HG02642 (cell line): ENCODE results near the gene TNRC6B.

Source experiments
- ATAC-seq: cut with Tn5 transposase; IDR thresholded peaks from one replicate; pipeline ENCODE4 v1.9.1; 2021; ENCODE audit warnings: mild to moderate bottlenecking; ENCODE audit not compliant: unreplicated experiment, poor library complexity

Gene TNRC6B

GRCh38 chr22:40313007-40313406 is 135.3 kb downstream of the TNRC6B start:
- no peak for ATAC-seq

GRCh38 chr22:40314041-40314440 is 136.3 kb downstream of the TNRC6B start:
- no peak for ATAC-seq

DNA sequence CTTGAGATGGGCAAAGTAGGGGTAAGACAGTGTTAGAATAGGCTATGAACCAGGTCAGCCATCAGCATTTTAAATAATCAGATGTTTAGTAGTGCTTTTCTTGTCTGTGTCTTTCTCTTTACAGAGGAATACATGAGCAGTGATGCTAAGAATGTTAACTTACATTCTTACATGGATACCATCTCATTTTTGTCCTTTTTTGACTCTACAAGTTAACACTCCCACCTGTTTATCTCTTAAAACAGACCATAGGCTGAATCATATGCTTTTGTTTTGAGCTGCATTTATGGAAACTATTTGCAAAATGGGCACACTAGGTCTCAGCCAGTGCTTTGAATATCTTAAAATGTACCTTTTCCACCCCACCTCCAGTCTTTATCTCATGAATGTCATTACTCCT is 143.0 kb downstream of the TNRC6B start:
- no peak for ATAC-seq

GRCh38 chr22:40322021-40322420 is 144.3 kb downstream of the TNRC6B start:
- no peak for ATAC-seq

- no peak for ATAC-seq
Observed at GRCh38 chr22:40322818-40323447, 145.2 kb downstream of the TNRC6B start.

DNA sequence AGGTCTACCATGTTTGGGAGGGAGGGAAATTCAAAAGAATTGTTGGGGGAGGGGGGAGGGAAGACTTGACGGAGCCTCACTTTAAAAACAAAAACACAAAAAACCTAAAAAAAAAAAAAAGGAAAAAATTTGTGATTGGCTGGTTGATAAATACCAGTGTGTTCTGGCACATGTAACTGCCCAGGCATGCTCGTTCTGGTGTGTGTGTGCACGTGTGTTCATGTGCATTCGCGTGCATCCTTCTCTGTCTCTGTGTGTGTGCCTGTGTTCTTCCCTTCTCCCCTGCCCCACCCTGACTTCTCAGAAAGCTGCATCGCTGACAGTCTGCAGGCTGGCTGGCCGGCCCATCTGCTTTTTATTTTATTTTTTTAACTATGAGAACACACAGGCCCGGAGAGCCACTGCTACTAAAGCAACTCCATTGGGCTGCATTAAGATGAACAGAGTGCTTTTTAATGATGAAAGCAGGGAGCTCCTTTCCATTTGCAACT is 146.0 kb downstream of the TNRC6B start:
- no peak for ATAC-seq

- no peak for ATAC-seq
Observed at GRCh38 chr22:40324468-40325305, 147.0 kb downstream of the TNRC6B start.

GRCh38 chr22:40325315-40325714 is 147.6 kb downstream of the TNRC6B start:
- ATAC-seq: no peak

DNA sequence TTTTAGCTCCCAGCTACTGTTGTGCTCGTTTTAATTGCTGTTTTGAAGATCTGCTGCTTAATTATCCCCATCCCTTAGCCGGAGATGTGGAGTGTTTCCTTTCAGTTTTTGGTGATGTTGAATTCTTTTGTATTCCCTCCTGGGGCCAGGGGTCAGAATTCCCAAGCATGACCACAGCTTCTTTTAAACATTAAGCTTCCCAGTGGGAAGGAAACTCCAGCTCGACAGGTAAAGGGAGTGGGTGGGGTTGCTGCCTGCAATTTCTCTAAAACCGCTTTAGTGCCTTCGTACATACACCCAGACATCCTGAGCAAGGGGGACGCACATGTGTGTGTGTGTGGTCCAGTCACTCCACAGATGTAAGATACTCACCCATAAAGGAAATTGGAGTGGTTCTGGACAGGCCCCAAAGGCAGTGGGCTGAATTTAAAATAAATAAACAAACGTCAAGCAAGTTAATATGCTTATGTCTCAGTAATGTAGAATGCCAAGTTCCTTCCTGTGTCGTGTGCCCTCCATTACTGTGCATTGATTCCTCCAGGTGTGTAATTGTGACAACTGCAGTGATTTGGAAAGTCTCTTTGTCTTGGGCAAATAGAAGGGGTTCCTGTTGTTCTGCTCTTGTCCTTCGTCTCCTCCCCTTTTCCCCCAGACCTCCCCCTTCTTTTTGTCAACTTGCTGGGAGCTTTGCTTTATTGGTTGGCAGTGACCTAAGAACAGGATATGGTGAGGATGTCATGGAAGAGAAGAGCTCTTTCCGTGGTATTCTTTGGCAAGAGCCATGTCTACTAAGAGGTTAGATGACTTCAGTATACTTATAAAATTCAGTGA is 149.4 kb downstream of the TNRC6B start:
- no peak for ATAC-seq

DNA sequence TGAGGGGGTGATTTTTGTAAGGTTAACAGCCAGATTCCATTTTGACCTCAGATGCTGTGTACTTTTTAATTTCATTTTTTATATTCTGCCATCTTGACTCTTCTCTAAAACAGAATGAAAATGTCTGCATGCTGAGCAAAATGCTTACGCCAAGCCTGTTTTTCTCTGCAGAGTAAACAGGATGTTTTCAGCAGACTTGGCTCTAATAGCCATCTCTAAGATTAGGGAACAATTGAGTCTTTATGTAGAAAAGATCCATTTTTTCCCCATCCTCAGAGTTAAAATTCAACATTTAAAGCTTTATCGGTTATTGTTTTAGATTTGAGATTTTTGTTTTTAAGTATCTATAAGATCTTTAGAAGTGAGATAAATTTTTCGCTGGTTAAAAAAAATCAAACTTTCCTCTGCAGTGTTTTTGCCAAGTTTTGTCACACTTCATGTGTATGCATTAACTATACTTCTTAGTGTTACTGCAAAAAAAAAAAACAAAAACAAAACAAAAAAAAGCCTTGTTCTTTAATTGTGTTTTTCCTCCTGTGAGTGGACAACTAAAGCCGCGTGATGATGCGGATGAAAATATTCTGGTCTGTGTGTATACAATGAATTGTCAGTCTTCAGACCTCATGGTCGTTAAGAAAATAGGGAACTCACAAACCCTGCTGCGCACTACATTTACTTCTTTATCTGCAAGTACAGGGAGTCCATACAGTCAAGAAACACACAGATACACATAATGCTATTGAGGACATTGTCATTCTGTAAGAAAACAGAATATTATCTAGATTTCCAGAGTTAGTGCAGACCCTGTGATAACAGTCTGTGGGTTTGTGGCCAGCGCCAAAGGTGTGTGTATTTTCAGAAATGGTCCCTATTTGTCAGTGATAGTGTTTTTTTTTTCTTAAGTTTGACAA is 151.1 kb downstream of the TNRC6B start:
- no peak for ATAC-seq

GRCh38 chr22:40329466-40329865 is 151.7 kb downstream of the TNRC6B start:
- ATAC-seq: no peak

DNA sequence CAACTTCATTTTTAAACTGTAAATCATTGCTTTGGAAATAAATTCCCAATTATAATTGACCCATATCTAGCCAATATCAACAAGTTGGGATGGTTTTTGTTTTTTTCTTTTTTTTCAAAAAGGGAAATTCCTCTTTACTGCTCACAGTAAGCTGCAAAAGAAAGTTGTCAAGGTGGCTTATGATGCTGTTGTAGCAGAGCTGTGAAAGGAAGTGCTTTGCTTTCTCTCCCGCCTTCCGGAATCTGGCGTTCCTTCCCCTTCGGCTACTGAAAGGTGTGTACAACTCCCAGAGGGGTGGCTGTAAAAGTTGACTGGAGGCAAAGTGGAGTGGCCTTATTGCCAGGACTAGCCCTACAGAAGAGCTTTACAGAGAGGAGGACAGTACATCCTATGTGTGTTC is 152.4 kb downstream of the TNRC6B start:
- ATAC-seq: no peak

DNA sequence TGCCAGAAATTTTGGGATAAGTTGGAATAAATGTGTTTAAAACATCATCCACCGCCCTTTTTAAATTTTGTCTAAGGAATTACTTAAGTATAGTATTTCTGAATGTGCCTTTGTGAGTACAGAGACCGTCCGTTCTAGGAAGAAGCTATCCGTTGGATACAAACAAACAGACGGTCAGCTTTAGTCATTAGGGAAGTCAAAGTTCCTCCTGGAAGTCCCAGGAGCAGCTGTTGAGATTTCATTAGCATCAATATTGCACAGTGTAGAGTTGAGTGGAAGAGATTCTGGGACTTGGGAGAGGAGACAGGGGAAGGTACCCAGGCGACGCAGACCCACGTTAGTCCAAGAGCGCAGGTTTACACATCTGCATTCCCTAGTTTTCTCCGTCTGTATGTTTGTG is 152.9 kb downstream of the TNRC6B start:
- no peak for ATAC-seq

DNA sequence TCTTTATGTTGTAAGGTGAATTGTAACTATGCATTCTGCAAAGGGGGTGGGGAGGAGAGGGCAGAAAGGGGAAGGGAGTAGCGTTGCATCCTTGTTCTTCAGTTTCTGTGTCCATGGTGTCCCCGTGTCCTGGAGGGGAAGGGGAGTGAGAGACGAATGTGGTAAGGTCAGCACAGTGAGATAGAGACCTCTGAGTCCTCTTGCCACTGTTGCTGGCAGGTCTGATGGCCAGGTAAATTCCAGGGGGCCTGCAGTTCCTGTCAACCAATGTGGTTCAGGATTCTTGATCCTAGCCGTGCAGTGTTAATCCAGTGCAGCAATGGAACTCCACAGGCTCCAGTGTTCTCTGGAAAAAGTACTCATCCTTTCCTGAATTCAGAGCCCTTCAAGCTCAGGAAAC is 154.0 kb downstream of the TNRC6B start:
- no peak for ATAC-seq

DNA sequence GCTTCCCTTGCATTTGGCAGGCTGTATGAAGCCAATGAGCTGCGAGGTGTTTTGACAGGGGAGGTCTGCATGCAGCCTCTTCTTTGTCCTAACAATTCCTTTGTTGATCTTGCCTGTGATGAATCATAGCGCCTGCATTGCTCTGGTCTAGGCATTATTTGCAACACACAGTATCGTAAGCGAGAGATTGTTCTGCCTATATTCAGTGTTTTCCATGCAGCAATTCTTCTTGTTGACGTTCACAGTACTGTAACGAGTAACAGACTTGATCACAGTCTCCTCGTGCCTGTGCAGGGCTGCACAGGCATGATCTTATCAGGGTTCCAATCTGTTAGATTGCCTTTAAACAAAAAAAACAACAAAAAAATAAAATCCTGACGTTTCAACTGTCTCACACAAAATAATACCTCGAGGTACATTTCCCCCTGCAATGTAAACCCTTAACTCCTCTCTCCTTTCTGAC is 154.6 kb downstream of the TNRC6B start:
- ATAC-seq: no peak

DNA sequence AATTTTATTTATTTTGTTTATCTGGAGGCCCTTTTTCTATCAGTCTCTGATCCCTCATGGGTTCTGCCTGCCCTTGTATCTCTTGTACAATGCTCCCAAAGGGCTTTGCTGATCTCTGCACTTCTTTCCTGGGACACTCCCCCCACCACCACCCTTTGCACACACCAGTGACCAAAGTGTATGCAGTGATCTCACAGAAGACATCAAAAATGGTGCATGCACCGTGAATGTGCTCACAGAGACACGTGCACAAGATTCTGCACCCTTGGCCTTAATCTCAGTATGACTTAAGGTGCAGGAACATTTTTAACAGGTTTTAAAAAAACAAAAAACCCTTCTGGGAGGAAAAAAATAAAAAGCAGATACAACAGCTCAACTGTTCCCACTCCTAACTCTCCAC is 156.3 kb downstream of the TNRC6B start:
- no peak for ATAC-seq

DNA sequence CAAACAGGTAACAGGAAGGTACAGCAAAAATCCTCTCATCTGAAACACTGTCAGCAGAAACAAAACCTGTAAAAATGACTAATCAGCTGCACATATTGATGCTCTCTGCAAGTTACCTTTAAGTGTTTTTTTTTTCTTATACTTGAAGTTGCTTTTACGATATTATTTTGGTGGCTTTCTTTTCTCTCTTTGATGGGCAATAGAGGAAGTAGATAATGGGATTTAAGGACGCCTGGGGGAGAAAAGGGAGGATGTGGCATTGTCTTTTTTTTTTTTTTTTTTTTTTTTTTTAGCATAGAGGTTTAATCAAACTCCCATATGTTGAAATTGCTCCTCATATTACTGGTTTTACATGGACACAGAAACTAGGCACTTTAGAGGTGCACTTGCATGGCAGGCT is 157.2 kb downstream of the TNRC6B start:
- no peak for ATAC-seq

- no peak for ATAC-seq
Observed at GRCh38 chr22:40335358-40335757, 157.6 kb downstream of the TNRC6B start.

- ATAC-seq: no peak
Observed at GRCh38 chr22:40340044-40340443, 162.3 kb downstream of the TNRC6B start.

DNA sequence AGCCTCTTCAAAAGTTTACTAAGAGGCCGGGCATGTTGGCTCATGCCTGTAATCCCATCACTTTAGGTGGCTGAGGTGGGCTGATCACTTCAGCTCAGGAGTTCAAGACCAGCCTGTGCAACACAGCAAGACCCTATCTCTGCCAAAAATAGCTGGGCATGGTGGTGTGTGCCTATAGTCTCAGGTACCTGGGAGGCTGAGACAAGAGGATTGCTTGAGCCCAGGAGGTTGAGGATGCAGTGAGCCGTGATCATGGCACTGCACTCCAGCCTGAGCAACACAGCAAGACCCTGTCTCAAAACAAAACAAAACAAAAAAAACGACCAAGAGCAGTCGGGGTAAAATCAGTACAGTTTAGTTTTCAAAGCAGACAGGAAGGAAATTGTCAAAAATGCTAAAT is 163.9 kb downstream of the TNRC6B start:
- no peak for ATAC-seq
